RWPE2 (cell line): ENCODE results near the gene ZNF821.

Experiments used
- ATAC-seq: fragments of 200-7000 bp; cut with Tn5 transposase; 3 replicates; pipeline ENCODE4 v1.9.1; 2021; ENCODE audit warnings: low read depth
- DNase-seq: peaks from one replicate; pipeline ENCODE4 v3.0.0-alpha.2; 2020; ENCODE audit warnings: low spot score
- H3K27ac ChIP-seq: fragments of 450-650 bp; 2 replicates; pipeline ENCODE4 v1.5.1; 2017; ENCODE audit warnings: mild to moderate bottlenecking; ENCODE audit not compliant: poor library complexity, severe bottlenecking
- H3K27me3 ChIP-seq: fragments of 250-450 bp; sonication (Bioruptor Pico); 2 replicates; pipeline ENCODE4 v1.5.1; 2021; ENCODE audit warnings: mild to moderate bottlenecking, moderate library complexity; ENCODE audit not compliant: insufficient read depth, poor library complexity, severe bottlenecking
- H3K36me3 ChIP-seq: fragments of 250-450 bp; sonication (Bioruptor Pico); 2 replicates; pipeline ENCODE4 v1.5.1; 2020; ENCODE audit warnings: low read depth, mild to moderate bottlenecking, moderate library complexity
- H3K4me1 ChIP-seq: fragments of 250-450 bp; sonication (Bioruptor Pico); 2 replicates; pipeline ENCODE4 v1.5.1; 2021; ENCODE audit warnings: mild to moderate bottlenecking, moderate library complexity; ENCODE audit not compliant: insufficient read depth, poor library complexity, severe bottlenecking
- H3K4me3 ChIP-seq: fragments of 250-450 bp; sonication (Bioruptor Pico); 2 replicates; pipeline ENCODE4 v1.5.1; 2021; ENCODE audit warnings: mild to moderate bottlenecking, moderate library complexity; ENCODE audit not compliant: severe bottlenecking
- H3K9me3 ChIP-seq: fragments of 250-450 bp; sonication (Bioruptor Pico); 2 replicates; pipeline ENCODE4 v1.5.1; 2021; ENCODE audit warnings: mild to moderate bottlenecking, moderate library complexity; ENCODE audit not compliant: severe bottlenecking
- TF ChIP-seq, protein P1 (sequence below): fragments of 450-650 bp; IDR thresholded peaks from one replicate; pipeline ENCODE4 v1.5.1; 2017; ENCODE audit warnings: mild to moderate bottlenecking, moderate library complexity; ENCODE audit not compliant: poor library complexity, severe bottlenecking

Gene ZNF821

GRCh38 chr16:71865173-71865863, 18.7 kb downstream of the ZNF821 start:
- H3K9me3 ChIP-seq, result no peaks in the 10 kb centered on the region
- peaks cover 31% of the 10 kb centered on the region for H3K36me3 ChIP-seq
- H3K4me3 ChIP-seq, result no peak overlapping the region
- no peaks in the 10 kb centered on the region for H3K27me3 ChIP-seq
- ATAC-seq (no peak), DNase-seq (no peak)
- TF ChIP-seq, protein P1, sequence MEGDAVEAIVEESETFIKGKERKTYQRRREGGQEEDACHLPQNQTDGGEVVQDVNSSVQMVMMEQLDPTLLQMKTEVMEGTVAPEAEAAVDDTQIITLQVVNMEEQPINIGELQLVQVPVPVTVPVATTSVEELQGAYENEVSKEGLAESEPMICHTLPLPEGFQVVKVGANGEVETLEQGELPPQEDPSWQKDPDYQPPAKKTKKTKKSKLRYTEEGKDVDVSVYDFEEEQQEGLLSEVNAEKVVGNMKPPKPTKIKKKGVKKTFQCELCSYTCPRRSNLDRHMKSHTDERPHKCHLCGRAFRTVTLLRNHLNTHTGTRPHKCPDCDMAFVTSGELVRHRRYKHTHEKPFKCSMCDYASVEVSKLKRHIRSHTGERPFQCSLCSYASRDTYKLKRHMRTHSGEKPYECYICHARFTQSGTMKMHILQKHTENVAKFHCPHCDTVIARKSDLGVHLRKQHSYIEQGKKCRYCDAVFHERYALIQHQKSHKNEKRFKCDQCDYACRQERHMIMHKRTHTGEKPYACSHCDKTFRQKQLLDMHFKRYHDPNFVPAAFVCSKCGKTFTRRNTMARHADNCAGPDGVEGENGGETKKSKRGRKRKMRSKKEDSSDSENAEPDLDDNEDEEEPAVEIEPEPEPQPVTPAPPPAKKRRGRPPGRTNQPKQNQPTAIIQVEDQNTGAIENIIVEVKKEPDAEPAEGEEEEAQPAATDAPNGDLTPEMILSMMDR, result no peak
- no peak overlapping the region for H3K27ac ChIP-seq
- H3K4me1 ChIP-seq, result no peaks in the 10 kb centered on the region

GRCh38 chr16:71863995-71864394, 20.0 kb downstream of the ZNF821 start:
- TF ChIP-seq, protein P1, result no peak
- H3K27ac ChIP-seq, result no peak overlapping the region
- no peak for ATAC-seq
- H3K4me3 ChIP-seq, result no peak overlapping the region
- no peak for DNase-seq
- H3K4me1 ChIP-seq, result no peaks in the 10 kb centered on the region
- no peaks in the 10 kb centered on the region for H3K9me3 ChIP-seq
- H3K36me3 ChIP-seq, result peaks cover 36% of the 10 kb centered on the region
- no peaks in the 10 kb centered on the region for H3K27me3 ChIP-seq

- no peak for ATAC-seq
Measured at GRCh38 chr16:71859762-71860521, 24.0 kb downstream of the ZNF821 start.

DNA sequence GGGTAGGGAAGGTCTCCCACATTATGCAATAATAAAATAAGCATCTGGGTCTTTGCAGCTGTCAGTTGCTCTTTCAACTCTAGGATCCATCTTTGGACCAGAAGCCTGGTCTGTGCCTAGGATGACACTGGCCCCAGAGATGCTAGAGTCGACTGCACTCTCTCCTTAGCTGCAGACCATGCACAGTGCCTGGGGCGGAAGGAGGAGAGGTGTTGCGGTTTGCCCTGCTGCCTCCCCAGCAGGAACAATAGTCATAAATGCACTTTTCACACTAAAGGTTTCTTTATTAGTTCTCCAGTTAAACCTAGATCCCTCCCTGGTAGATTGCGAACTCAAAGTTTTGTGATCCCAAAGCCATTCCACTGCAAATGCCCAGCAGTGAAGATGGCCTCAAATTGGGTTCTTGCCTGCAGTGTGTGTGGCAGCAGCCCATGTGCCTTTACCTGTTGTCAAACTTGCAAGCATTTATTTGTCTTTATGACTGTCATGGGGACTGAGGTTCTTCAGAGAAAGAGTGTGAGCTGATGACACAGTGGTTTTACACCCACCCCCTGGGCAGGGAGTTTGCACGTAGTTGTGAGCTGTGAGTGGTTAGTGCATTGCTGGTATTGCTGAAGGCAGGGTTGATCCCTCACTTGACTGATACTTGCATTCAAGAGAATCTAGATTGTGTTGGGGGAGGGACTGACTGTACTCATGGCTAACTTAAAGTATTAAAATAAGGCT, 27.9 kb downstream of the ZNF821 start:
- Histone ChIP-seq H3K27ac (no peak overlapping the region), H3K9me3 (no peaks in the 10 kb centered on the region), H3K4me1 (no peaks in the 10 kb centered on the region), H3K4me3 (no peak overlapping the region), H3K36me3 (peaks cover 21% of the 10 kb centered on the region), H3K27me3 (no peaks in the 10 kb centered on the region)
- TF ChIP-seq, protein P1, result no peak
- ATAC-seq (no peak), DNase-seq (no peak)

More at GRCh38 chr16:71859762-71860521, 24.0 kb downstream of the ZNF821 start:
- TF ChIP-seq, protein P1, result no peak
- Histone ChIP-seq H3K27me3 (no peaks in the 10 kb centered on the region), H3K9me3 (no peaks in the 10 kb centered on the region), H3K27ac (no peak overlapping the region), H3K4me3 (no peak overlapping the region), H3K4me1 (no peaks in the 10 kb centered on the region), H3K36me3 (peaks cover 25% of the 10 kb centered on the region)
- DNase-seq, result no peak
